ENCODE measurements around the gene ANKRD55.

Gene ANKRD55

GRCh38 chr5:56191656-56192055 is 41.5 kb downstream of the ANKRD55 start:
- CTCF ChIA-PET: interaction anchor here (1.2 to 1.5 kb wide), 2 partner anchors 9 to 256 kb away, joined by 3 to 4 read pairs; no protein-coding TSS in a partner anchor
- no peak for DNase-seq (ENCODE audit: low read depth, low spot score)
- TF ChIP-seq CTCF (IDR thresholded peaks at IDR 0.05; ENCODE audit: insufficient read depth, low read length, missing control alignments): no peak
- POLR2A ChIA-PET: no interaction called here
- H3K4me3 ChIP-seq (ENCODE audit: low read depth, low read length): no peak overlapping the region

GRCh38 chr5:56190497-56190896 is 42.6 kb downstream of the ANKRD55 start:
- CTCF ChIA-PET: no interaction called here
- POLR2A ChIA-PET: no interaction called here
- no peak overlapping the region for H3K4me3 ChIP-seq (ENCODE audit: low read depth, low read length)
- TF ChIP-seq CTCF (IDR thresholded peaks at IDR 0.05; ENCODE audit: insufficient read depth, low read length, missing control alignments): no peak
- DNase-seq (ENCODE audit: low read depth, low spot score): no peak

- ChIA-PET POLR2A (no interaction called here), CTCF (no interaction called here)
- no peak for DNase-seq (ENCODE audit: low read depth, low spot score)
- no peak for TF ChIP-seq CTCF (IDR thresholded peaks at IDR 0.05; ENCODE audit: insufficient read depth, low read length, missing control alignments)
- H3K4me3 ChIP-seq (ENCODE audit: low read depth, low read length): no peak overlapping the region
Observed at GRCh38 chr5:56185768-56186311, 47.3 kb downstream of the ANKRD55 start.

GRCh38 chr5:56183506-56183905 is 49.6 kb downstream of the ANKRD55 start:
- no peak overlapping the region for H3K4me3 ChIP-seq (ENCODE audit: low read depth, low read length)
- POLR2A ChIA-PET: no interaction called here
- TF ChIP-seq CTCF (IDR thresholded peaks at IDR 0.05; ENCODE audit: insufficient read depth, low read length, missing control alignments): no peak
- DNase-seq (ENCODE audit: low read depth, low spot score): peak; percentile 81
- CTCF ChIA-PET: no interaction called here

GRCh38 chr5:56179442-56179841 is 53.7 kb downstream of the ANKRD55 start:
- ChIA-PET POLR2A (no interaction called here), CTCF (no interaction called here)
- H3K4me3 ChIP-seq (ENCODE audit: low read depth, low read length): no peak overlapping the region
- no peak for TF ChIP-seq CTCF (IDR thresholded peaks at IDR 0.05; ENCODE audit: insufficient read depth, low read length, missing control alignments)
- DNase-seq (ENCODE audit: low read depth, low spot score): no peak

GRCh38 chr5:56178823-56179222 is 54.3 kb downstream of the ANKRD55 start:
- TF ChIP-seq CTCF (IDR thresholded peaks at IDR 0.05; ENCODE audit: insufficient read depth, low read length, missing control alignments): no peak
- H3K4me3 ChIP-seq (ENCODE audit: low read depth, low read length): no peak overlapping the region
- DNase-seq (ENCODE audit: low read depth, low spot score): no peak
- CTCF ChIA-PET: no interaction called here
- POLR2A ChIA-PET: no interaction called here

All from AG04449 (cell line).